Fibroblast of lung (primary cell): ENCODE data around the gene CHST3.

Source experiments
- CTCF ChIP-seq, 2 donors: IDR thresholded peaks in 1 of 2; conservative IDR thresholded peaks in 1 of 2; 1 replicate in 1 of 2; 2 replicates in 1 of 2; pipeline ENCODE4 v1.5.1; 2011 to 2012; ENCODE audit warnings: low read length in 2 of 2, control low read depth in 1 of 2, inconsistent platforms in 1 of 2, low read depth in 1 of 2, mild to moderate bottlenecking in 1 of 2
- EZH2 ChIP-seq: IDR thresholded peaks from 2 replicates; pipeline ENCODE4 v1.5.1; 2012; ENCODE audit warnings: low read length, control low read depth, mild to moderate bottlenecking; ENCODE audit errors: missing control alignments

DNA sequence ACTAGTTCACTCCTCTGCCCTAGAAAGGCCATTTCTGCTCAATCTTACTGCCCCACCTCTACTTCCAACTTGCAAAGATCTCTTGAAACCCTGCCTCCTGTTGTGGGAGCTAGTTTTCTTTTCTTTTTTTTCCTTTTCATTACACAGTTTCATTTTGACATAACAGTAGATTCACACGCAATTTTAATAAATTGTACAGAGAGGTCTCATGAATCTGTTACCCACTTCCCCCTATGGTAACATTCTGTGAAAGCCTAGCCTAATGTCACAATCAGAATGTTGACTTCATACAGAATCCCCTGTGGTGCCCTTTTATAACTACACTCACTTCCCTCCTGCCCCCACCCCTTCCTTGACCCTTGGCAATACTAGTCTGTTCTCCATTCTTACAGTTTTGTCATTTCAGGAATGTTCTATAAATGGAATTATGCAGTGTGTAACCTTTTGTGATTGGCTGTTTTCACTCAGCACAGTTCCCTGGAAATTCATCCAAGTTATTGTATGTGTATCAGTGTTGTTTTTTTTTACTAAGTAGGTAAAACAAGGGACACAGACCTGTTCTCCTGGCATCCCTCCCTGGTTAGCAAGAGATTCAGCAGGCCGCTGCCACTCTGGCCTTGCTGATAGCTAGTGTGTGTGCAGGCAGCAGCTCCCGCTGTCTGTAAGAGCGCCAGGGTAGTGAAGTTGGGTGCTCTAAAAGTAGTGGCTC, 21.5 kb downstream of the CHST3 start:
- TF ChIP-seq CTCF (conservative IDR thresholded peaks at IDR 0.05 in 1 of 2, IDR thresholded peaks at IDR 0.05 in 1 of 2; ENCODE audit: low read depth in 1 of 2, low read length in 2 of 2) (peak in 1 of 2 donors; percentile 16), EZH2 (no peak)
